ENCODE results near the gene BEND3. TPM values are rescaled to one million over a fixed set of nuclear protein-coding genes. Genes with fewer than 3 reads are reported as not detected.

Gene BEND3
- total RNA-seq, 1 experiment from 2014 or later = 70.2 TPM

DNA sequence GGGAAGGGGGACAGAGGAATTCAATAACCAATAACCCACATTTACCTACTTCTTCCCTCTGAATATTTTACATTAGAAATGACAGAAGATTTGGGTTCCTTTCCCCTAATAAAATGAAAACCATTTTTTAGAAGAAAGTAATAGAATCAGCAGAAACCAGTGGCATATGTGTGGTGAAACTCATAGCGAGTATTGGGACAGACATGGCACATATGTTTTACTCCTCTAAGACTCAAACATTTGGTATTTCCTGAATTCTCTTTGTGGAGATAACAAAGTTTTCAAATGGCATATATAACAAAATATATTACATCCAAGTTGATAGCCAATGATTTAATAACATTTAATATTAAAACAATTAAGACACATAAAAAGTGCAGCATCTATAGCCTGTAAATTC is 12.9 kb upstream of the BEND3 start:
- H3K4me3 Mint-ChIP-seq = no peak overlapping the region
- Histone ChIP-seq H4K20me1 (ENCODE audit: control insufficient read depth, insufficient read depth, insufficient read length) (no peaks in the 10 kb centered on the region), H3K14ac (ENCODE audit: insufficient read depth, low read length) (no peak overlapping the region), H2BK15ac (ENCODE audit: low read depth, low read length) (no peak overlapping the region), H3K27me3 (ENCODE audit: insufficient read depth, low read length) (no peaks in the 10 kb centered on the region), H4K5ac (ENCODE audit: insufficient read length, low read depth, low read length) (no peak overlapping the region), H2BK120ac (ENCODE audit: low read depth, low read length, poor library complexity, severe bottlenecking) (no peak overlapping the region), H4K91ac (ENCODE audit: insufficient read length, low read depth, low read length) (no peak overlapping the region), H3T11ph (ENCODE audit: low read length) (no peak overlapping the region), H3K79me2 (ENCODE audit: insufficient read depth, low read length) (no peaks in the 10 kb centered on the region), H2BK5ac (ENCODE audit: insufficient read length, low read length) (no peak overlapping the region), H2AK5ac (ENCODE audit: insufficient read length, low read length) (no peak overlapping the region), H3K9ac (ENCODE audit: extremely low read depth, insufficient read length, low read length) (no peak overlapping the region), H3K4me1 (ENCODE audit: insufficient read depth, low read length) (peaks cover 12% of the 10 kb centered on the region; the same call in 1 of the 2 replicates), H3K9me3 (ENCODE audit: control insufficient read depth, low read depth, low read length) (no peaks in the 10 kb centered on the region), H4K8ac (replicated peaks; ENCODE audit: insufficient read length, low read depth, low read length) (no peak overlapping the region), H2BK12ac (ENCODE audit: insufficient read length, low read depth, low read length) (no peak overlapping the region), H3K23ac (ENCODE audit: insufficient read length, low read depth, low read length) (no peak overlapping the region), H3K56ac (ENCODE audit: insufficient read length, low read depth, low read length) (no peak overlapping the region), H3K27ac (ENCODE audit: insufficient read length, low read depth, low read length) (no peak overlapping the region), H3K23me2 (ENCODE audit: insufficient read length, low read depth, low read length, poor library complexity, severe bottlenecking) (no peaks in the 10 kb centered on the region), H3K4me2 (ENCODE audit: insufficient read depth, insufficient read length, low read length) (no peak overlapping the region), H2BK20ac (ENCODE audit: low read depth, low read length, poor library complexity, severe bottlenecking) (no peak overlapping the region), H2AFZ (ENCODE audit: low read length) (no peak overlapping the region), H3K4ac (ENCODE audit: low read depth, low read length) (no peak overlapping the region), H3K79me1 (ENCODE audit: insufficient read depth, low read depth, low read length, poor library complexity, severe bottlenecking) (no peaks in the 10 kb centered on the region), H3K18ac (ENCODE audit: insufficient read length, low read depth, low read length) (no peak overlapping the region)
- H3K4me1 Mint-ChIP-seq = peaks cover 39 to 40% of the 10 kb centered on the region in 2 experiments
- H3K36me3 Mint-ChIP-seq (ENCODE audit: insufficient read depth in 1 of 3, low read depth in 3 of 3) = no peaks in the 10 kb centered on the region
- no peak for DNase-seq
- H3K27ac Mint-ChIP-seq = no peak overlapping the region
- H3K27me3 Mint-ChIP-seq (ENCODE audit: low read depth) = no peaks in the 10 kb centered on the region
- TF ChIP-seq CTCF (conservative IDR thresholded peaks at IDR 0.05) = no peak
- peaks cover 0 to 2% of the 10 kb centered on the region in 2 experiments; a peak in 1 of 5 replicates for H3K9me3 Mint-ChIP-seq
- WGBS (ENCODE audit: extremely low coverage, insufficient read length, low lambda C conversion rate) = no CpG with 5 or more reads among the region's 1 CpG

Data from H9 (cell line).